GM21723 (cell line): ENCODE data around the gene CERS1.

ENCODE experiments used
- ATAC-seq: cut with Tn5 transposase; IDR thresholded peaks from one replicate; pipeline ENCODE4 v1.9.1; 2021; ENCODE audit warnings: mild to moderate bottlenecking, moderate library complexity; ENCODE audit not compliant: unreplicated experiment

CERS1 gene

DNA sequence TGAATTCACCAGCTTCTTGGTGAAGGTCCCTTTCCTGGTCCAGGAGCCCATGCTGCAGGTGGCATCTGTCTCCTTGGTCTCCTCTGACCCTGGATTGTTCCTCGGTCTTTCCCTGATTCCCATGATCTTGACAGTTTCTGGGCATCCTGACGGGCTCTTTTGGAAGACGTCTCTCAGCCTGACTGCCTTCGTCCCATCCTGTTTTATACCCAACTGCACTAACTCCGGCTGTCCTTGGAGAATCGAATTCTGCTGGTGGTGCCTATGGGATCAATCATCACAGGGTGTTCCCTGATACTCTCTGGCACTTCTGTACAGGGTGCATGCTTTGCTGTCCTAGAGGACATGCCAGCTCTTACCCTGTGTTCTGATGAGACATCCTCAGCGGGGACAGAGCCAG, 19.1 kb downstream of the CERS1 start:
- no peak for ATAC-seq

DNA sequence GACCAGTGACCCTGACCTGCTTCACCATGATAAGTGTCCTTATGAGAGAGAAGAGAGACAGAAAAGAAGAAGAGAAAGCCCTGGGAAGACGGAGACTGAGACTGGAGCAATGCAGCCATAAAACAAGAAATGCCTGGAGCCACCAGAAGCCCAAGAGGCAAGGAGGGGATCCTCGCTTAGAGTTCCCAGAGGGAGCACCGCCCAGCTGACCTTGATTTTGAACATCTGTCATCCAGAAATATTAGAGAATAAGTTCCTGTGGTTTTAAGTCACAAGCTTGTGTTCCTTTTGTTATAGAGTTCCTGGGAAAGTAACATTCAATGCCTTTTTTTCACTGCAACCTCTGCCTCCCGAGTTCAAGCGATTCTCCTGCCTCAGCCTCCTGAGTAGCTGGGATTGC, 20.2 kb downstream of the CERS1 start:
- no peak for ATAC-seq

DNA sequence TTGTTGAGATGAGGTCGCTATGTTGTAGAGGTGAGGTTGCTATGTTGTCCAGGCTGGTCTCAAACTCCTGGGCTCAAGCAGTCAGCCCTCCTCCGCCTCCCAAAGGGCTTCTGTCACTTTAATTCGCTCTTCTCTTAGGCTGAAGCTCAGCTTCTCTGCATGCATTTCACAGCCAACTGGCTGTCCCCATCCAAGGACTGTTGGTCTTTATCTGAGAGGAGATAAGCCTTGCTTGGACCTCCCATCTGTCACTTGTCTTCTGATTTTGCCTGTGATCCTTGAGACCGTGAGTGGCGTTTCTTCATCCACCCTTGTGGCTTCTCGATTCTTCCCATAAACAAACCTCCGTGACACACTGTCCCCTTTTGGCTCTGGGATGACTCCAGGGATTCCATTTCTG, 24.4 kb downstream of the CERS1 start:
- ATAC-seq: no peak

GRCh38 chr19:18870531-18871172, 25.3 kb downstream of the CERS1 start:
- no peak for ATAC-seq

DNA sequence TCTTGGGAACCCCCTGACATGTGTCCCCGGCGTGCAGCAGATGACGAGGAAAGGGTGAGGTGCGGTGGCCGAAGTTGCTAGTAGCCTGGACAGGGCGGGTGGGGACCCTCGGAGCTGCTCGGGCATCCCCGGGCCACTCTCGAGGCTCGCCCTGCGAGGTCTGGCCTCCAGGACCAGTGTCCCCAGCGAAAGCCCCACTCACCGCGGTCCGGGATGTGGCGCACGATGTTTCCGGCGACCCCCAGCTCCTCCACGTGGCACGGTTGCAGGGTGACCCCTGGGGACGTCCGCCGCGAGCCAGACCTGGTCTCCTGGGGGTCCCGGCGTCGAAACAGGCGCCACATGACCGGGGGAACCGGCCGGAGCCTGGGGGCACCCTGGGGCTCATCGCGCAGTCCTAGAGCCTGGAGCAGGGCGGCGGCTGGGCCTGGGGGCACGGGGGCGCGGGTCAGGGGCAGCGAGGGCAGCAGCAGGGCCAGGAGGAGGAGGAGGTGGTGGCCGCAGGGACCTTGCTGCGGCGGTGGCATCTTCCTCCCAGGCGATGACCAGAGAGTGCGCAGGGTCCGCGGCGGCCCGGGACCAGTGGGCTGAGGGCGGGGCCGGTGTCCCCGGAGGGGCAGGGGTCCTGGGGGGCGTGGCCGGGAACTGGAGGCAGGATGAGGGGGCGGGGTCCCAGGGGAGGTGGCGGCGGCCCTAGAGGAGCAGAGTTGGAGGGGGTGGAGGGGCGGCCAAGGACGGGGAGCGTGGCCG, 26.0 kb downstream of the CERS1 start:
- ATAC-seq: no peak

DNA sequence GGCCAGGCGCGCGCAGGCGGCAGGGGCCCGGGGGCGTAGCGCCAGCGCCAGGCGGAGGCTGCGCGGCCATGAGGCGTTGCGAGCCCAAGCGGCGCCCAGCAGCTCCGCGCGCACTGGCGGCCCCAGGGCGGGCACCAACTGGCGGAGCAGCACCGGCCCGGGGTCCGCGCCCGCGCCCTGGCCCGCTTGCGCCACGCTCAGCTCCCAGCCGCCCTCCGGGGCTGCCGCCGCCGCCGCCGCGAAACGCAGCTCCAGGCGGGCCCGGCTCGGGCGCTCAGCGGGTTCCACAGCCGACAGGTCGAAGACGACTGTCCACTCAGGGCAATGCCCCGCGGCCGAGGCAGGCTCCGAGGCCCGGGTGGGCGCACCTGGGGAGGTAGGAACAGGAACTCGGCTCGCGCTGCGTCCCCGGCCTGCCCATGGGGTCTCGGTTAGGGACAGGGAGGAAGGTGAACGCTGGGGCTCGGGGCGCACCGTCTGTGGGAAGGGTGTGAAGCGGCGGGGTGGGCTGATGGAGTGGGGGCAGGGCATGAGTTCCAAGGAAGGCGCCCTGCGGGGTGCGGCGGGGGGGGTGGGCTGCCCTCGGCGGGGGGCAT, 26.8 kb downstream of the CERS1 start:
- ATAC-seq: no peak

DNA sequence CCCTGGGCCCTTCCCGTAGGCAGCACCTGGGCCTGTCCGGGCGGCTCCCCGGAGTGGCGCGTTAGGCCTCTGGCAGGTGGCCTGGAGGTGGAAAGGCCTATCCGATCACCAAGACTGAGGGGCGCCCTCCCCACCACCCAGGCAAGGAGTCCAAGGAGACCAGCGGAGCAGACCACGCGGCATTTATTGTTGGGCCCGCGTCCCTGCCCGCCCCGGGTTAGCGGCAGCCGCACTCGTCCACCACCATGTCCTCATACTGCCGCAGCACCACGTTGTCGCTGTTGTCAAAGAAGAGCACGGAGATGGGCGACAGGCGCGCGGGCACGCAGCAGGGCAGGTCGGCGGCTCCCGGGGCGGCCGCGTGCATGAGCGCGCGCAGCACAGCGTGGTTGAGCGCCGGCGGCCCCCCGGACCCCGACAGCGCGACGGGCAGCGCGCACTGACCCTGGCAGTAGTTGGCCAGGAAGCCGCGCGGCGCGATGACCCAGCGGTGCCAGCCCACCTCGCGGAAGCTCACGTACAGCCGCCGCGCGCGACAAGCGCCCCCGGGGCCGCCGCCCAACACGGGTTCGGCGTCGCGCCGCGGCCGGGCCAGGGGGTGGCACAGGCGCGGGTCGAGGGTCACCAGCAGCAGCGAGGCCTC, 27.5 kb downstream of the CERS1 start:
- no peak for ATAC-seq

GRCh38 chr19:18867751-18868150, 28.2 kb downstream of the CERS1 start:
- ATAC-seq: no peak

- no peak for ATAC-seq
These were observed 28.8 kb downstream of the CERS1 start for GRCh38 chr19:18867199-18867598.

GRCh38 chr19:18866800-18867123, 29.2 kb downstream of the CERS1 start:
- no peak for ATAC-seq

DNA sequence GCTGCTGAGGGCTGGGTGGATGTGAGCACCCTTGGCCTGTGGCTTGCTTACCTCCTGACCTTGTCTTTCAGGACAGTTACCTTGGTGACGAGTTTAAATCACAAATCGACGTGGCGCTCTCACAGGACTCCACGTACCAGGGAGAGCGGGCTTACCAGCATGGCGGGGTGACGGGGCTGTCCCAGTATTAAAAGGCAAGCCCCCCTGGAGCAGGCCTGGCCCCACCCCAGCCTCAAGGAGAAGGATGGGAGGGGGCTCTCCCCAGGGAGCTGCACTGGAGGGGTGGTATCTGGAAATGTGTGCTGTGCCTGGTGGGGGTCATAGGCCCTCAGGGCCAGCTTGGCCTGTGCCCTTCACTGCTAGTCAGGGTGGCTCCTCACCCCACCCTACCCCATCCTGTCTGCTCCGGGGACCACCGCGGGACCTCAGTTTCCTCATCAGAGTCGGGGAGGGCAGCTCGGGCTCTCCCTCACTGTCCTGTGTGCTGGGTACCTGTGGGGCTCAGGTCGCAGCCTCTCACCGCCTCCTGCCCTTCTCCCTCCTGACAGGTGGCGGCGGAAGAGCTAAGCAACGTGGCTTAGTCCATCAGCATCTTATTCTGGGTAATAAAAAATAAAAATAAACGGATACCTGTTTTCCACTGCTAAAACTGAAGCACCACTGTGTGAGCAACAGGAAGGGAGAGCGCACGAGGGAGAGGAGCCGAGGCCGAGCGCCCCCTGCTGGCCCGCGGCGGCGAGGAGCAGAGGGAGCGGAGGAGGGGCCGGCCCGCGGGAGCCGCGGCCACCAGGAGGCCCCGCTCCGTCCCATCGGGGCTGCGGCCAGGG, 29.8 kb downstream of the CERS1 start:
- ATAC-seq: no peak

DNA sequence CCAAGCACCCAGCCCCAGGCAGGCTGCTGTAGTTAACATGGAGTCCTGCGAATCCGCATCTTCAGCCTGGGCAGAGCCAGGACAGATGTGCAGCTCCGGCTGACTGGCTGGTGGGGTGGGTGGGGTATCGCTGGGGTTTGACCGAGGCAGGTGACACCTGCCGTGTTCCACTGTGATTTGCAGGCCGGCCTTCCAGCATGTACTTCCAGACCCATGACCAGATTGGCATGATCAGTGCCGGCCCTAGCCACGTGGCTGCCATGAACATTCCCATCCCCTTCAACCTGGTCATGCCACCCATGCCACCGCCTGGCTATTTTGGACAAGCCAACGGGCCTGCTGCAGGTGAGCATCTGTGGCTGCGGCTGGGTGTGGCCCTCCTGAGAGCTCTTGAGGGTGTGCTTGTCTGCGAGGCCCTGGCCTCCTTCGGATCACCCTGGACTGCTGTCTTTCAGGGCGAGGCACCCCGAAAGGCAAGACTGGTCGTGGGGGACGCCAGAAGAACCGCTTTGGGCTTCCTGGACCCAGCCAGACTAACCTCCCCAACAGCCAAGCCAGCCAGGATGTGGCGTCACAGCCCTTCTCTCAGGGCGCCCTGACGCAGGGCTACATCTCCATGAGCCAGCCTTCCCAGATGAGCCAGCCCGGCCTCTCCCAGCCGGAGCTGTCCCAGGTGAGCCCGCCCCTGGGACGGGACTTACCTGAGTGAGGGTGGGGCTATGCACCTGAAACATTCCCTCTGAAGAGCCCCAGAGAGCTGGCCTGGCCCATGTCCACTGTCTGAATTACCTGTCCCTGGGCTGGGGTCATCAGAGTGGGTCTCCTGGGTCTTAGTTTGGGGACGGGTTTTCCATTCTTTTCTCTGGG, 30.6 kb downstream of the CERS1 start:
- no peak for ATAC-seq

- no peak for ATAC-seq
These were observed 32.1 kb downstream of the CERS1 start for GRCh38 chr19:18863843-18864362.

DNA sequence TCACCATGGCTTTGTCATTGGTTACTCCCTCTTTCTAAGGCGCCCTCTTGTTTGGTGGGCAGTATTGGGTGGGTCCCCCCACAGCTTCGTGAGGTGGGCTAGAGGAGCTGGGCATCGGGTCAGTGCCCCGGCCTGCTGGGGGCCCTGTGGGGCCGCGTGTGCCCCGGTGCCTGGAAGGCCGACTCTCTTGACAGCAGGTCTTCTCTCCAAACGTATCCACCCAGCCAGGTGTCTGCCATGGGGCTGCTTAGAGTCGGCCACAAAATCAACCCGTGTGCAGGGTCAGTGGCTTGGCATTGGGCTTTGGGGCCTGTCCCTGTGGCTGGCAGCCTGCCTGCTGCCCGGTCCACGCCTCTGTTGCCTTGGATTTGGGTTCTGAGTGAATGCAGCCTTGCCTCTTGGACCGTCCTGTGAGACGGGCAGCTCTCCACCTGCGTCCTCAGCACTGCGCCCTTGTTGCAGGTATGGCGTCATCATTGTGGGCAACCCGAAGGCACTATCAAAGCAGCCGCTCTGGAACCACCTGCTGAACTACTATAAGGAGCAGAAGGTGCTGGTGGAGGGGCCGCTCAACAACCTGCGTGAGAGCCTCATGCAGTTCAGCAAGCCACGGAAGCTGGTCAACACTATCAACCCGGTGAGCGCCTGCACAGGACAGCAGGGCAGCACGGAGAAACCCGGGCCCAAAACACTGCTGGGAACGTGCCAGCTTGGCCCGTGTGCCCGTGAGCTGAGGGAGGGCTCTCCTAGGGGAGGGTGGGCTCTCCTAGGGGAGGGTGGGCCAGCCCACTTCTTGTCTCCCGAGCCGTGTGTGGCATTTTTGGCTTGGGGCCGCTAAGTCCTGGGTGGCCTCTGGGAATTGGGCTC, 32.7 kb downstream of the CERS1 start:
- ATAC-seq: no peak

DNA sequence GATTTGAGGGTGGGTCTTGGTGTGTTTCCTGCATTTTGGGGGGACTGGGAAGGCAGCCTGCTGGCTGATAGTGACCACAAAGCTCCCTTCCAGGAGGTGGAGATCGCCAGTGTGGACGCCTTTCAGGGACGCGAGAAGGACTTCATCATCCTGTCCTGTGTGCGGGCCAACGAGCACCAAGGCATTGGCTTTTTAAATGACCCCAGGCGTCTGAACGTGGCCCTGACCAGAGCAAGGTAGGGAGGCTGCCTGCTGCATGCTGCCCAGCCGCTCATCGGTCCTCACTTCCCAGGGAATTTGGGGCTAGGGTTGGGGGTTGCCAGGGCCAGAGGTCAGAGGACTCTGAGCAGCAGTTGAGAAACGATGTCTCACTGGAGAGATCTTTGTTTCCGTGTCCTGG, 34.0 kb downstream of the CERS1 start:
- ATAC-seq: no peak

- no peak for ATAC-seq
These were observed 34.7 kb downstream of the CERS1 start for GRCh38 chr19:18861235-18861634.

- no peak for ATAC-seq
These were observed 35.2 kb downstream of the CERS1 start for GRCh38 chr19:18860725-18861124.

DNA sequence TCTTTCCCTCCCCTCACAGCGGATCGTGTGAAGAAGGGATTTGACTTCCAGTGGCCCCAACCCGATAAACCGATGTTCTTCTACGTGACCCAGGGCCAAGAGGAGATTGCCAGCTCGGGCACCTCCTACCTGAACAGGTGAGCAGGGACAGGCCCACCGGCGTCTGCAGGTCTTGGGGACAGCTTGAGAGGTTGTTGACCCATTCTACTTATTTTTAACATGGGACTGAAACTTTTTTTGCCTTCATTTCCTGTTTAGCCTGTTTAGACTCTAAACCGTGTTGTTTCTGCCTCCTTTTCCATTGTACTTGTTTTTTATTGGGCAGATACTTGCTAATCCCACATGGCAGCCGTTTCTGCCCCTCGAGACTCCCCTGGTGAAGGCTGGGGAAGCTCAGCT, 35.7 kb downstream of the CERS1 start:
- no peak for ATAC-seq

DNA sequence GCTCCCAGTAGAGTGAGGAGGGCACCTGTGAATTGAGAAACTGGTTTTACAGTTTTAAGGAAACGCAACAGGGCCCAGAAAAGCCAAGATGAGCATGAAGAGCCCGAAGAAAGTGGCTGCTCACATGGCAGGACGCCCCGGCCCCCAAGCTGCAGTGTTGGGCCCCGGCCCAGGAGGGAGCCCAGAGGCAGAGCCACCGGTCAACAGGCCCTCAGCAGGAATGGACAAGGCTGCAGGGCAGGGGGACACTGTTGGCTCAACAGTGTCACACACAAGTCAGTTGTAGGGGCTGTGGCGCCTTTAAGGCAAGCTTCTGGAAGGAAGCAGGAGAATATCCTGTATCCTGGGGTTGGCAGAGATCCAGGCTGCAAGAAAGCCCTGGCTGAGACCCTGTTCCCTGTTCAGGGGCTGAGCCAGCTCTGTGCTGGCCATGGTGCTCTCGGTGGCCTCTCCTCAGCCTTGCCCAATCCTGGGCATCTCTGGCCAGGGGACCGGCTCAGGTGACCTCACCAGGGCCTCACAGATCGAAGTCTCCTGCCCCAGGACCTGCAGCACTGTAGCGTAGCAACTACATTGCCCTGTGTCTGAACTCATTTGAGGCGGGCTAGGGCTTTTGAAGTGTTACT, 36.2 kb downstream of the CERS1 start:
- no peak for ATAC-seq
